Naive B cell (primary cell): Measurements from ENCODE around the gene ROPN1L. TPM values are rescaled to one million over a fixed set of nuclear protein-coding genes. Genes with fewer than 3 reads are reported as not detected.

Experiments
- ATAC-seq, 2 donors: fragments of 150-1000 bp; cut with Tn5 transposase; 2 replicates each; pipeline ENCODE4 v1.10.0; 2021; ENCODE audit warnings: low read depth in 2 of 2, mild to moderate bottlenecking in 2 of 2, moderate library complexity in 2 of 2
- DNase-seq: peaks from one replicate; pipeline ENCODE4 v3.0.0; 2022
- H3K27ac Mint-ChIP-seq, 6 donors: one replicate each; pipeline ENCODE4 v1.8.0; 2020 to 2022; ENCODE audit warnings: mild to moderate bottlenecking in 6 of 6, mixed read lengths in 6 of 6, moderate library complexity in 5 of 6, inconsistent platforms in 2 of 6
- H3K27me3 Mint-ChIP-seq, 3 donors: one replicate each; pipeline ENCODE4 v1.8.0; 2021 to 2022; ENCODE audit warnings: mixed read lengths in 3 of 3, mild to moderate bottlenecking in 1 of 3
- H3K36me3 Mint-ChIP-seq, 2 donors: one replicate each; pipeline ENCODE4 v1.8.0; 2020 to 2022; ENCODE audit warnings: mixed read lengths in 2 of 2, inconsistent platforms in 1 of 2, mild to moderate bottlenecking in 1 of 2
- H3K4me1 Mint-ChIP-seq, 3 donors: one replicate each; pipeline ENCODE4 v1.8.0; 2020 to 2022; ENCODE audit warnings: mixed read lengths in 3 of 3, inconsistent platforms in 1 of 3, mild to moderate bottlenecking in 1 of 3, moderate library complexity in 1 of 3
- H3K4me3 Mint-ChIP-seq, 8 donors: one replicate each; pipeline ENCODE4 v1.8.0; 2020 to 2022; ENCODE audit warnings: mild to moderate bottlenecking in 8 of 8, mixed read lengths in 8 of 8, moderate library complexity in 8 of 8, inconsistent platforms in 2 of 8
- H3K9me3 Mint-ChIP-seq, 7 donors: one replicate each; pipeline ENCODE4 v1.8.0; 2020 to 2022; ENCODE audit warnings: mixed read lengths in 7 of 7, mild to moderate bottlenecking in 5 of 7, inconsistent platforms in 2 of 7, moderate library complexity in 1 of 7
- polyA plus RNA-seq, 6 donors: library from polyadenylated mRNA; unstranded; fragments of 300-500 nt; fragmentation: Illumina TruSeq; gene quantifications; one replicate each; pipeline ENCODE4 v1.2.3, GENCODE V29; 2021; ENCODE audit warnings: low read depth in 6 of 6

Gene ROPN1L
- polyA plus RNA-seq, 6 donors from 2014 or later: 0.58 to 0.70 TPM; not detected in 4

GRCh38 chr5:10438301-10438700, 3.4 kb upstream of the ROPN1L start:
- Mint-ChIP-seq H3K4me3 (peak overlapping the region in 1 of 8 donors; percentile 90), H3K27ac (no peak overlapping the region)
- ATAC-seq: no peak

GRCh38 chr5:10439692-10440091, 2.0 kb upstream of the ROPN1L start:
- no peaks in the 10 kb centered on the region for H3K9me3 Mint-ChIP-seq
- ATAC-seq: no peak
- H3K4me3 Mint-ChIP-seq: peak overlapping the region in 2 of 8 donors; percentile 2 to 90
- H3K27ac Mint-ChIP-seq: peak overlapping the region in 2 of 6 donors; percentile 27 to 49
- peaks cover 0 to 9% (median 6%) of the 10 kb centered on the region in 3 donors for H3K27me3 Mint-ChIP-seq
- no peak for DNase-seq
- H3K4me1 Mint-ChIP-seq: peaks cover 14 to 17% (median 16%) of the 10 kb centered on the region in 3 donors
- no peaks in the 10 kb centered on the region for H3K36me3 Mint-ChIP-seq

More at GRCh38 chr5:10438301-10438700, 3.4 kb upstream of the ROPN1L start:
- H3K27me3 Mint-ChIP-seq: peaks cover 0 to 4% (median 0%) of the 10 kb centered on the region in 3 donors
- no peak for DNase-seq
- H3K9me3 Mint-ChIP-seq: no peaks in the 10 kb centered on the region
- peaks cover 4 to 5% of the 10 kb centered on the region in 2 donors for H3K36me3 Mint-ChIP-seq
- H3K4me1 Mint-ChIP-seq: peaks cover 14 to 16% (median 14%) of the 10 kb centered on the region in 3 donors

- no peaks in the 10 kb centered on the region for H3K9me3 Mint-ChIP-seq
- H3K36me3 Mint-ChIP-seq: no peaks in the 10 kb centered on the region
- no peak for ATAC-seq
- H3K4me3 Mint-ChIP-seq: peak overlapping the region in 6 of 8 donors; percentile 80 to 90 (median 88)
- H3K27ac Mint-ChIP-seq: peak overlapping the region in 2 of 6 donors; percentile 9 to 29
- H3K27me3 Mint-ChIP-seq: peaks cover 0 to 12% (median 6%) of the 10 kb centered on the region in 3 donors
- no peak for DNase-seq
- peaks cover 20 to 23% (median 23%) of the 10 kb centered on the region in 3 donors for H3K4me1 Mint-ChIP-seq
Observed at GRCh38 chr5:10440367-10440990, 1.2 kb upstream of the ROPN1L start.

- Mint-ChIP-seq H3K27ac (no peak overlapping the region), H3K9me3 (no peaks in the 10 kb centered on the region), H3K4me3 (peak overlapping the region; percentile 80 to 91 (median 89)), H3K36me3 (no peaks in the 10 kb centered on the region), H3K4me1 (peaks cover 25 to 38% (median 30%) of the 10 kb centered on the region in 3 donors), H3K27me3 (peaks cover 0 to 13% (median 6%) of the 10 kb centered on the region in 3 donors)
- ATAC-seq (peak; percentile 42), DNase-seq (no peak)
Observed at GRCh38 chr5:10441992-10442435, 335 bp downstream of the ROPN1L start.

GRCh38 chr5:10442576-10442975, 897 bp downstream of the ROPN1L start:
- Mint-ChIP-seq H3K27ac (peak overlapping the region in 1 of 6 donors; percentile 7), H3K36me3 (no peaks in the 10 kb centered on the region)
- no peak for ATAC-seq

GRCh38 chr5:10445352-10445751, 3.7 kb downstream of the ROPN1L start:
- Mint-ChIP-seq H3K9me3 (no peaks in the 10 kb centered on the region), H3K36me3 (no peaks in the 10 kb centered on the region), H3K27ac (peak overlapping the region in 1 of 6 donors; percentile 9), H3K4me1 (peaks cover 25 to 40% (median 30%) of the 10 kb centered on the region in 3 donors), H3K27me3 (peaks cover 0 to 13% (median 6%) of the 10 kb centered on the region in 3 donors), H3K4me3 (peak overlapping the region; percentile 41 to 91 (median 68))
- ATAC-seq (no peak), DNase-seq (no peak)

More at GRCh38 chr5:10442576-10442975, 897 bp downstream of the ROPN1L start:
- Mint-ChIP-seq H3K27me3 (peaks cover 0 to 13% (median 6%) of the 10 kb centered on the region in 3 donors), H3K4me1 (peaks cover 25 to 40% (median 30%) of the 10 kb centered on the region in 3 donors), H3K4me3 (peak overlapping the region; percentile 80 to 91 (median 89)), H3K9me3 (no peaks in the 10 kb centered on the region)
- no peak for DNase-seq

GRCh38 chr5:10446490-10446889, 4.8 kb downstream of the ROPN1L start:
- H3K27me3 Mint-ChIP-seq: peaks cover 0 to 13% (median 6%) of the 10 kb centered on the region in 3 donors
- H3K36me3 Mint-ChIP-seq: no peaks in the 10 kb centered on the region
- peaks cover 20 to 30% (median 22%) of the 10 kb centered on the region in 3 donors for H3K4me1 Mint-ChIP-seq
- ATAC-seq (no peak), DNase-seq (no peak)
- H3K4me3 Mint-ChIP-seq: peak overlapping the region in 1 of 8 donors; percentile 40
- H3K9me3 Mint-ChIP-seq: no peaks in the 10 kb centered on the region
- no peak overlapping the region for H3K27ac Mint-ChIP-seq

- H3K4me1 Mint-ChIP-seq: peaks cover 19 to 30% (median 20%) of the 10 kb centered on the region in 3 donors
- no peaks in the 10 kb centered on the region for H3K36me3 Mint-ChIP-seq
- DNase-seq (no peak), ATAC-seq (no peak)
- H3K9me3 Mint-ChIP-seq: no peaks in the 10 kb centered on the region
- H3K27me3 Mint-ChIP-seq: peaks cover 0 to 13% (median 6%) of the 10 kb centered on the region in 3 donors
- peak overlapping the region in 2 of 6 donors; percentile 40 to 56 for H3K27ac Mint-ChIP-seq
- peak overlapping the region in 1 of 8 donors; percentile 47 for H3K4me3 Mint-ChIP-seq
Observed at GRCh38 chr5:10447041-10447440, 5.4 kb downstream of the ROPN1L start.

- Mint-ChIP-seq H3K27ac (no peak overlapping the region), H3K36me3 (no peaks in the 10 kb centered on the region), H3K9me3 (no peaks in the 10 kb centered on the region), H3K27me3 (peaks cover 0 to 9% (median 1%) of the 10 kb centered on the region in 3 donors), H3K4me1 (peaks cover 16 to 25% (median 20%) of the 10 kb centered on the region in 3 donors), H3K4me3 (no peak overlapping the region)
- ATAC-seq (no peak), DNase-seq (no peak)
Observed at GRCh38 chr5:10448754-10449360, 7.2 kb downstream of the ROPN1L start.

- H3K27me3 Mint-ChIP-seq: peaks cover 0 to 5% (median 0%) of the 10 kb centered on the region in 3 donors
- no peaks in the 10 kb centered on the region for H3K9me3 Mint-ChIP-seq
- H3K36me3 Mint-ChIP-seq: no peaks in the 10 kb centered on the region
- DNase-seq (no peak), ATAC-seq (no peak)
- H3K4me3 Mint-ChIP-seq: peak overlapping the region in 1 of 8 donors; percentile 51
- no peak overlapping the region for H3K27ac Mint-ChIP-seq
- H3K4me1 Mint-ChIP-seq: peaks cover 4 to 11% (median 5%) of the 10 kb centered on the region in 3 donors
Observed at GRCh38 chr5:10451137-10451824, 9.6 kb downstream of the ROPN1L start.

GRCh38 chr5:10452768-10453331, 11.2 kb downstream of the ROPN1L start:
- Mint-ChIP-seq H3K36me3 (no peaks in the 10 kb centered on the region), H3K9me3 (no peaks in the 10 kb centered on the region)

GRCh38 chr5:10453545-10453944, 11.9 kb downstream of the ROPN1L start:
- DNase-seq (no peak), ATAC-seq (no peak)
- peak overlapping the region in 1 of 6 donors; percentile 47 for H3K27ac Mint-ChIP-seq
- H3K27me3 Mint-ChIP-seq: peaks cover 0 to 5% (median 0%) of the 10 kb centered on the region in 3 donors
- H3K4me3 Mint-ChIP-seq: no peak overlapping the region
- H3K36me3 Mint-ChIP-seq: no peaks in the 10 kb centered on the region
- H3K9me3 Mint-ChIP-seq: no peaks in the 10 kb centered on the region
- H3K4me1 Mint-ChIP-seq: peaks cover 2 to 5% (median 4%) of the 10 kb centered on the region in 3 donors

More at GRCh38 chr5:10452768-10453331, 11.2 kb downstream of the ROPN1L start:
- DNase-seq: peak; percentile 65
- ATAC-seq: peak; percentile 78 to 88
- Mint-ChIP-seq H3K4me3 (no peak overlapping the region), H3K4me1 (peaks cover 2 to 5% (median 4%) of the 10 kb centered on the region in 3 donors), H3K27ac (peak overlapping the region in 2 of 6 donors; percentile 21 to 56), H3K27me3 (peaks cover 0 to 5% (median 0%) of the 10 kb centered on the region in 3 donors)
